GM19351 (cell line): Measurements from ENCODE around the gene MYO18A.

ENCODE experiments used
- ATAC-seq: cut with Tn5 transposase; IDR thresholded peaks from one replicate; pipeline ENCODE4 v1.9.1; 2021; ENCODE audit warnings: mild to moderate bottlenecking, moderate library complexity; ENCODE audit not compliant: unreplicated experiment

MYO18A gene

DNA sequence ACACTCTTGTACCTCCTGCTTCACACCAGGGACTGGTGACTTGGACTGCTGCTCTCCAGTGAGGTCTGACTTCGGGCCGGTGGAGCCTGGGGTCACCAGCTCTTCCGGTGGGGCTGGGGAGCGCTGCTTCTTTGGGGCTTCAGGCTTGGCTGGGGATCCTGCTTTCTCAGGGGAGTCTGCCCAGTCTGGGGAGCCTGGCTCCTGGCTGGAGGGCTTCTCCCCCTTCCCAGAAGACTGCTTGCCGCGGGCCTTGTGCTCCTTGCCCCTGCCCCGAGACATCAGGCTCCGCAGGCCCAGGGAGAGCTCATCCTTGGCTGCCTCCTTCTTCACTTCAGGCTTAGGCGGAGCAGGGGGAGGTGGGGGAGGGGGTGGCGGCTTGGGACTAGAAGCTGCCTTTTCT lies 52.4 kb downstream of the MYO18A start:
- ATAC-seq, result no peak

DNA sequence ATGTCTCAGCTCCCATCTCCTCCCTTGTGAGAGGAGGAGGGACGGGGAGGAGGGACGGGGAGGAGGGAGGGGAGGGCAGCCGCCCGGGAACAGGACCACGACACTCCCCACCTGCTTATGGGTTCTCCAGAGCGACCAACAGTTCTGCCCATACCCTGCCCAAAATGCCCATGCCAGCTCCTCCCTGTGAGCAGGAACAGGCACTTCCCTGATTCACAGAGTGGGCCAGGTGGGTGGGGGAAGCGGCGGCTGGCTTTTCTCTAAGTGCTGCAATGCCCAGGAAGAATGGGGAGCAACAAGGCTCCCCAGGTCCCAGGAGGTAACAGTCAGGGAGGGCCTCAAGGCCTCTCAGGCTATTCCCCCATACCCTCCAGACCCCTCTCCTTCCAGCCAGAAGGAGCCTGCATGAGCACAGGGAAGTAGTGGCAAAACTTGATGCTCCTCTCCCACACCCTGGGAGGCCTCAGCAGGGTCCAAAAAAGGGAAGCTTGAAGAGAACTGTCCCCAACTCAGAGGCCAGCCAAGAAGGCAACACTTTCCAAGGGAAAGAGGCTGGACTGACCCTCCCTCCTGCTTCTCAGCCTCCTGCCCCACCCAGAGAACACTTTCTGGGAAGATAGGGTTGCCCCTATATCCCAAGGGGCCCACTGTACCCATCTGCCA lies 53.8 kb downstream of the MYO18A start:
- ATAC-seq, result no peak

DNA sequence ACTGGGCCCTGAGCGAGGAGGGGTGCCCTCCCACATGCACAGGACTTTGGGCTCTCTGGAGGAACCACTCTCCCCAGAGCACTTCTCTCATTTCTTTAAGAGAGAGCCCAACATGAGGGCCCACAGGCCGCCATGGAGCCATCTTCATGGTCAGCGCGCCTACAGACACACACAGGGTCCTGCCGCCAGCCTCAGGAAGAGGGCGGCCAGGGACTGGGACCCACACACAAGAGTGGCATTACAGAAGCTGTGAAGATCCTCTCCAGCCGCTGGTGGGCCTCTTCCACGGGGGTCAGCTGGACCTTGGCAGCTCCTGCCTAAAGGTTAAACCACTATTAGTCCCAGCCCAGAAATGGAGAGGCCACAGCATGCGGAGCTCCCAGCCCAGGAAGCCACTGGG lies 54.5 kb downstream of the MYO18A start:
- ATAC-seq, result no peak

DNA sequence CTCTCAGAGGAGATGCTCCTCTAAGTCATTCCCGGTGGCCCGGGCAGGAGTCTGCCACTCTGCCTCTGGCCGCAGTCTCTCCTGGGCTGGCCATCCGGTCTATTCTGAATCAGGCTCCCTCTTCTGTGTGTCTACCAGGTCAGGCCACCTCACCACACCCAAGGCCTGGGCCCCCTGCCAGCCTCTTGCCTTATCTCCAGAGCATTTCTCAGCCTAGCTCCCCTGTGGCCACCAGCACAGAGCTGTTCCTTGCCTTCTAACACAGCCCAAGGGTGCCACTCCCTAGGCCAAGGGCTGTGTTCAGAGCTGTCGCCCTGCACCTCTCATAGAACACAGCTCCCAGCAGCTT lies 55.3 kb downstream of the MYO18A start:
- ATAC-seq, result no peak

DNA sequence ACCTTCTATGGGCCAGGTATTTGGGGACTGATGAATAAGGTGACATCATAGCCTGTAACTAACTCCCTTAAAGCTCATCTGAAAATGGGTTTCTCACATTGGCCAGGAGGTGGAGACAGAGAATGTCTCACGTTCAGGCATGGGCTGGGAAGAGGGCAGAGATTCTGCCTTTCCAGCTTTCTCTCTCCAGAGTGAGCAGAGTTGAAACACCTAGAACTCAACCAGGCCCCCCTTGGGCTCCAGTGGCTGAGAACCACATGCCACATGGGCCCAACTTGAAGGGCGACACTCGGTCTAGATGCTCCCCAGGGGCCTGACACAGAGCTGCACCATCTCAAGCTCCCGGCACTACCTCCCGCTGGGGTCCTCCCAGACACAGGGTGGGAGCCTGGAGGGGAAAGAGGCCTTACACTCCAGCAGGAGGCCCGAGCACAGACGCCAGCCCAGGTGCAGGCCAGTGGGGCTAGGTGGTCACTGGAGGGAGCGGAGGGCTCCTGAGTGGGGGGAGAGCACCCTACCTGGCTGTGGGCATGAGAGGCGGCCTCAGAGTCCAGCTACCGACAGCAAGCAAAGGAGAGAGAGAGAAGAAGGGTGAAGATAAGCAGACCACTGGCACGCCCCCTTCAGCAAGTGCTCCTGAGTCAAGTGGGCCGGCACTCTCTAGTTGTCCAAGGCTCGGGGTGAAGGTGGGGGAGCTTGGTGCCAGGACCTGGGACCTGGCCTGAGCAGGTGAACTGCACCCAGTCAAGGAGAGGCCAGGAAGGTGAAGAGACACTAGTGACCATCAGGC lies 55.9 kb downstream of the MYO18A start:
- no peak for ATAC-seq

DNA sequence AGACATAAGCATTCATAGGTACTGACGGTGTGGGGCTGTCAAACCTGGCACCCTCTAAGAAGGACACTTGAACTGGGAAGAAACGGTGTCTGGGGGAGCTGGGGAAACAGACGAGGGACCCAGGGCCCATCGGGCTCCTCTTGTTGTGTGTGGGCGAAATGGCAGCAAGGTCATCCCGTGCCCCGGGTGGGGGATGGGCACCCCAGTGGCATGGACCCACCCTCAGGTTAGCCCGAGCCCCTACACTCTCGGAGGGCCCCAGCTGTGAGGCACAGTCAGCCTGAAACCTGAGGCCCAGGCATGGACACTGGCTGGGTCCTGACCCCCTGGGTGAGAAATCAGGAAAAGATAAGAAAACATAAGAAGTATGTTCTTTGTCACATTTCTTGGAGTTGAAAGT lies 57.1 kb downstream of the MYO18A start:
- no peak for ATAC-seq

DNA sequence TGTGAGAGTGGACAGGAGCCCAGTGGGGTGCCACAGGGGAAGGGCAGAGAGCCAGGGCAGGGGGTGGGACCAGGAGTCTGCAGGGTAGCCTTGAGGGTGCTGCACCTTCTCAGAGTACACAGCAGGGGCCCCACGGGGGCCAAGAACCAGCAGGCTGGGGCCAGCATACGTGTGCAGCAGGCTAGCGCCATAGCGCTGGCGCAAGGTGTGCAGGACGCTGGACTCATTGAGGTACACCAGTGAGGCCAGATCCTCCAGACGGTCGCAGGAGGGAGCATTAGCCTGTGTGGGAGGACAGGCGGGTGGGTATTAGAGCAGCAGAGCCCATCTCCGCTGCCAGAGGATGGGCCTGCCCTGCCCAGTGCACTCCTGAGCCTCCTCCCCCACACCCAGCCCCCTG lies 58.8 kb downstream of the MYO18A start:
- no peak for ATAC-seq

DNA sequence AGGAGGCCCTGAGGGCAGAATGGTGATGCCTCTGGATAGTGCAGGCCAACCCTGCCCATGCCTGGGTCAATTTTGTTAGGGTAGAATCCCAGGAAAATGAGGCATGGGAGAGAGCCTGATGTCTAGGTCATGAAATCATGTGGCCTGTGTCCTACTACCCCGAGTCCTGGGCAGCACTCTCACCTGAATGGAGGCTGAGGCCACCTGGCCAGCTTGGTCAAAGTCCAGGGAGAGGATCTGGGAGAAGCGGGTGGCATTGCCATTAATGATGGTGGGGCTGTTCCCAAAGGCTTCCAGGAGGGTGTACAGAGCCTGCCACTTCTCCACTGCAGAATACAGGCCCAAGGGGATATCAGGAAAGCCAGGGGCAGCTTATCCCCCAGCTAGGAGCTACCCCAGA lies 59.8 kb downstream of the MYO18A start:
- ATAC-seq, result no peak

DNA sequence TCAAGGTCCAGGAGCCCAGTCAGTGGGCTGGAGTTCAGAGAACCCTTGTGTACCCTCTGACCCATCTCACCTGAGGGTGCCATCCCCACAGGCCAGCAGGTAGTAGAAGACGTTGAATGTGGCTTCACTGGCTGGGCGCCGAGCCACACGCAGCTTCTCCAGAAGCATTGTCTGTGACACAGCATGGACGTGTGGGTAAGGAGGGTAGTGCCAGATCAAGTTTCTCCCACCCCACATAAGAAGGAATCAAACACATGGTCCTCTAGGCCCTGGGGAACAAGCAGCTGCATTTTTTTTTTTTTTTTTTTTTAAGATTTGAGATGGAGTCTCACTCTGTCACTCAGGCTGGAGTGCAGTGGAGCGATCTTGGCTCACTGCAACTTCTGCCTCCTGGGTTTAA lies 60.9 kb downstream of the MYO18A start:
- ATAC-seq, result no peak

DNA sequence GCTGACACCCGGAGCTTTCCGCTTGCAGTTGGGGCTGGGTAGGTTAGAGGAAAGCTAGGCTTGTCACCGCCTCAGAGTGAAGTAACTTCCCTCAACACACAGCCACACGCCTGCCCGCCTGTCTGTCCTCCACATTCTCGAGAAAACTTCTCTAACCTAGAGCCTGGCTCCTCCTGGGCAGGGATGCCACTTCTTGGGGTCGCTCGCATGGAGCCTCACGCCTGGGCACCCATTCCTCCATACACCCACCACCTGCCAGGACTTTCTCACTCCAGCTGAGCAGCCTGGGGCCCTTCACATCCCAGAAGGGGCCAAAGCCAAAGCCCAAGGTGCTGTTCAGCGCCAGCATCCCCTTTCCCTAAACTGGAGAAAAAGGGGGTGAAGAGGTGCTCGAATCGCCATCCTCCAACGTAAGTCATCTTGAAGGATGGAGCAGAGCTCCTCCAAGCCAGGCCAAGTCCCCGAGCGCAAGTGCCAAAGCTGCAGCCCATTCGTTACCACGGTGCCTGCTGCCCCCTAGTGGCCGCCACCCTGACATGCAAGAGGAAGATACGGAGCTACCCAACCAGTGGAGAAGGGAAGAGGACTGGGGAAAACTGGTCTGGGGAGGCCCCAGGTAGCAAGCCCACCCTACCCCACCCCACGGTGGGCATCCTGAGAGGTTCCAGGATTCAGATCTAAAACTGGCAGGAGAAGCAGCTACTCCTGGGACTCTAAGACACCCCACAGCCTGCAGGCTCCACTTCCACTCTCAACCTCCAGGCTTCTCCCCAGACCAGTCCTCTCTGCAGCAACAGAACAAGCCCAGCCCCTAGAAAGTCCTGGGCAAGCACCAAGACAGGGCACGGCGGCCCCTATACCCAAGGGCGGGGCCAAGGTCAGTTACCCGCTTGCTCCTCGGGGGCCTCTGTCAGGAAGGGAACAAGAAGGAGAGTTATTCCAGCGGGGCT lies 63.1 kb downstream of the MYO18A start:
- no peak for ATAC-seq

DNA sequence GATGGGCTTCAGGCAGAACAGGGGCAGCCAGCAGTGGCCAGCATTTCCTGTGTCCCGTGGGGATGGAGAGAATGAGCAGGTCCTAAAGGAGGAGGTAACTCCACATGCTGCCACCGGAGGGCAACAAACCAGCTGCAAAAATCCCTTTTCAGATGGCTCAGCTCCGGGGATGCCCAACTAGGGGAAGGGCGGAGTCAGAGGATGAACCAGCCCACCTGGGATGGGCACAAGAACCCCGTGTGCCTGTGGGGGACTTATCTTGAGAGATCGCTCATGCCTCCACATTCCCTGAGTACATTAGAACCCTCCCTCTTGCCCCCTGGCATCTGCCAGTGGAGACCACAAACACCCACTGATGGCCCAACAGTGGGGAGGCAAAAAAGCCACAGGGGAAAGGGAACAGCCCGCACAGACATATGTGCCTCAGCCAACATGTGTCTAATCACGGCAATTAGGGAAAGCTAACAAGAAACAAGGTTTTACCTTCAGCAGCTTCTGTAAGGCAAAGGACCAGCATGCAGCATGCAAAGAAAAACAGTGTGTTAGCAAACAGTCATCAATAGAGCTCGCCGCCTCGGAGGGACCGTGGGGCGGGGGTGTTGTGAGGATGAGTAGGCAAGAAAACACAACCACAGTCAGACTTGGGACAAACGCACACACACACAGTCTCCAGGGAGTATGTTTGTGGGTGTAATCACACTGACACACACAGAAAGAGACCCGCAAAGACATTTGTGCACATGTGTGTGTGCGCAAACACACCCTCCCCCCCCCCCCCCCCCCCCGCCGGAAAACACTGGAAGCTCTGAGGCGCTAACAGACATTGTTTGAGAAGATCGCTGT lies 64.0 kb downstream of the MYO18A start:
- no peak for ATAC-seq

DNA sequence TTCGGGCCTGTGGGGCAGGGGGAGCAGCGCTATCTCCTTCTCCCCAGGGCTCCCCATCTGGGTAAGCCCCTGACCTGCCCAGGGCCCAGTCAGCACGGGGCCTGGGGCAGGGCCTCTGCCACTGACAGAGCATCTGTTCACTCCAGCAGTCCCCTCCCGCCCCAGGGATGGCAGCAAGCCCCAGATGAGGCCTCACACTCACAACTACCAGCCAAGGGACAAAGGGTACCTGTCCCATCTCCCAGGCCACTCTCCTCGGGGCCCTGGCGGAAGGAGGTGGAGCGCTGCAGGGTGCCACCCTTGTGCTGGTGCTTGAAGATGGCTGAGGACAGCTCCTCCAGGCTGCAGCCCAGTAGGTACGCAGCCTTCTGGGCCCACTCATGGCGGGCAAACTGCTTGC lies 64.8 kb downstream of the MYO18A start:
- no peak for ATAC-seq

DNA sequence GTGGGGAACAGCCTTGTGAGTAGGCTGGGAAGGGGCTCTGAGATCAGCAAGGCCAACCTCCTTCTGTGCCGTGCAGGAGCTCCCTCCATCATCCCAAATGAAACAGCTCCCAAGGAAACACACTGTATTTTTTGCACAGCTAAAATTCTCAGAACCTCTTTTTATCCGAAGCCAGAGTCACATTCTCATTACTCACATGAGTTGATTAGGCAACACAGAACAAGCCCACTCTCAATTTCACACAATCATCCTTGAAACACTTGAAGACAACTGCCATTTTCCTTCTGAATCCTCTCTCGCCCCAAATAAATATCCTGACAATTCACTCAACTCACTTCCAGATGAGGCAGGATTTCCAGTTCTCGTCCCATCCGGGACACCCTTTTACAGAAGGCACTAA lies 66.1 kb downstream of the MYO18A start:
- no peak for ATAC-seq

DNA sequence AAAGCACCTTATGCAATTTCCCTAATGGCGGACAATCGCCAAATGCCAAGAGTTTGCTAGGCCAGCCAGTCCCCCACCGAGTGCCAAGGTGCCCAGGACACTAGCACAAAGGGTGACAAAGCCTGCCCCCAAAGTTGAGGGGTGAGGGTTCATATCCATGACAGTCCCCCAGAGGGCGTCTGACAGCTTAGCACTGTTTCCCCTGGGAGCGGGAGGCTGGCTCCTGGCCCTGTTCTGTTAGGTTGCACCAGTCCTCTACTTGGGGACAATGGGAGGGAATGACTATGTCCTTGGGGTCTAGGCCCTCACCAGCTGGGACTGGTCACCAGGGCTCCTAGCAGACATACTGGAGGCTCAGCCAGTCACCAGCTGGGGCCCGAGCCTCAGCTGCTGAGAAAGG lies 66.9 kb downstream of the MYO18A start:
- no peak for ATAC-seq

DNA sequence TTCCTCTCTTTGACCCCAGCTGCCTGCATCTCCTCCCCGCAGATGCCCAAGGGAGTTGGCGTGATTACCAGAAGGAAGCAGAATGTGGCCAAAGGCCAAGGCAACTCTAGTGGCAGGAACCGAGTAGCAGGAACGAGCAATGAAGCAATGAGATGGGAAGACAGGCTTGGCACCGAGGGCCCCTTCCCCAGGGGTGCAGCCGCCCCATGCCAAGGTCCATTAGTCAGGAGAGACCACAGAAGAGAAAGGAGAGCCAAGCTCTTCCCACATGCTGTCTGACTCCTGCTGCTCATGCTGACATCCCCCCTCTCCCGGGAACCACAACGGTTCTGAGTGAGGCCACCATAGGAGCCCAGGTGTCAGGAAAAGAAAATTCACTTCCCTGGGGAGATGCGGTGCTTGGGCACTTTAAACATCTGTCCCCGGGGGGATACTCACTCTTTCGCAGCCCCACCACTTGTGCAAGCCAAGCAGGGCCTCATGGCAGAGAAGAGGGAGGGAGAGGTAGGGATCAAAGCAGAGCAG lies 67.4 kb downstream of the MYO18A start:
- ATAC-seq, result no peak

DNA sequence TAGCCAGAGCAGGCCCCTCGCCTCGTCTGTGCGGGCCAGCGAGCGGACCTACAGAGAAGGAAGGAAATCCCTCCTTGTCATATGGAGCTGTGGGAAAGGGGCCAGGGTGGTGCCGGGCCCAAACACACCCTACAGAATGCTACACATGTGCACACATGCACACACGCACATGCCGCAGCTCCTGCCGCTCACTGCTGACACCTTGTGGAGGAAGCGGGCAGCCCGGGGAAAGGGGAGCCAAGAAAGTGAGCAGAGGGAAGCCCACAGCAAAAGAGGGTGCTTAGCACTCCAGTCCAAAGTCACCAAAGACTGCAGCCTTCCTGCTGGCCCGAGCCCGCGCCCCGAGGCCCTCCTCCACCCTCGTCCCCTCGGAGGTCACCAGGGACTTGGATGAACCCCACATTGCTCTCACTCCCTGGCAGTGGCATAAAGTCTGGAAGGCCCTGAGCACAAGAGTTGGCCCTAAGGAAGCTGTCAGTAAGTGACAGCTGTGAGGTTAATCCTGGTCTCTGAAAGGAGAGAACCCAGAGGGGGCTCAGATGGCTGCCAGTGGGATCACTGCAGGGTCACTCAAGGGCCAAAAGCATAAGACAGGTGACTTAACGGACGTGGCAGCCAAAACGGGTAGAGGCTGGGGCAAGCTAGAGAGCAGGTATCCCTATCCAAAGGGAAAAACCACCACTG lies 68.2 kb downstream of the MYO18A start:
- no peak for ATAC-seq

DNA sequence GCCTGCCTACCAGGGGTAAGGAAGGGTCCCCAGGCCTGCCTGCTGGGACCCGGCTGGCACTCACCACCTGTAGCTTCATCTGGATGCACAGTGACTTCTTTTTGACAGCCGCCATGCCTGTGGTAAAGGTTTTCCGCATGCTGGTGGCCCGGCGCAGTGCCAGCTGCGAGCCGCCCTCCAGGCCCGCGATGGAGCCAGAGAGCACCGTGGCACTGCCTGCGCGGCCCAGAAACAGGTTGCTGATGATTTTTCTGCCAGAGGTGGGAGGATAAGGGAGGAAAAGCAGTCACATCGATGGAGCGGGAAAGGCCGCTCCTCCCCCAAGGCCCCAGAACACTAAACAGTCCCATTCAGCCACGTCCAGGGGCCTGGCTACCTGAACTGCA lies 69.8 kb downstream of the MYO18A start:
- ATAC-seq, result no peak

DNA sequence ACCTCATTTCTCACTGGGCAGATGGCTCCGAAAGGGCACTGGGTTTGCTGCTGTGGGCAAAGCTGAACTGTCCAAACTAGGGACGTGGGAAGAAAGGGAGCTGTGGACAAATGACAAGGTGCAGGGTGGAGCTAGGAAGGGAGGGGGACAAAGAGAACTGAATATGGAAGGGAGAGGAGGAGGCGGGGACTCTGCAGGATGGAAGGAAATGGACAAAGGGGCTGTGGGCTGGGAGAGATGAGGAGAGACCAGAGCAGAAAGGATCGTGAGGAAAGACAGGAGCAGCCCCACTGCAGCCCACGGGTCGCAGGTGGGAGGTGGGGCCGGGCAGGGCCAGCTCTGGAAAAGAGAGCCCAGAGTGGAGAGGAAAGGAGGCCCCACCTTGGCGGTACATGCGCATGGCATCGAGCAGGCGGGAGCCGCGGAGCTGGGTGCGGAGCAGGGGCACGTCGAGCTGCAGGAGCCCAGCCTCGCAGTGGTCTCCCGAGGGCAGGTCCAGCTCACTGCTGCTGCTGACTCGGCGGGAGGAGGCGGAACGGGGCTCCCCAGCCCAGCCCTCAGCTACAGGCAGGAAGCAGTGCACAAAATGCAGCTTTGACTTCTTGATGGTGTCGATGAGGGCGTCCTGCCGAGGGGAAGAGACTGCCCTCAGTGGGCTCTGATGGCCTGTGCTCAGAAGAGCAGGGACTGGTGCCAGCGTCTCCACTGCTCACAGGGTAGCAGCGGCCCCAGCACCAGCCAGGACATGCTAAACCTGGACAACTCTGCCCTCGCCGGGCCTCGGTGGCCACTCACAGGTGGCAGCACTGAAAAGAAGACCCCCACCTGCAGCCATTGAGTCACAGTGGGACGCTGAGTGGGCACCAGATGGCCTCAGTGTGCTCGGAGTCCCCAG lies 70.5 kb downstream of the MYO18A start:
- ATAC-seq, result no peak
